Embryonic facial prominence (tissue), 1 donor: ENCODE measurements around the gene CLINT1.

Experiments
- DNase-seq: peaks from one replicate; pipeline ENCODE4 v3.0.0-alpha.2; 2016; ENCODE audit errors: extremely low spot score

Gene CLINT1

GRCh38 chr5:157758706-157759105 is 100.2 kb downstream of the CLINT1 start:
- DNase-seq = no peak

- no peak for DNase-seq
Observed at GRCh38 chr5:157756122-157756521, 102.8 kb downstream of the CLINT1 start.

- no peak for DNase-seq
Observed at GRCh38 chr5:157750320-157750719, 108.6 kb downstream of the CLINT1 start.

GRCh38 chr5:157749462-157749799 is 109.5 kb downstream of the CLINT1 start:
- DNase-seq = no peak

GRCh38 chr5:157748760-157749461 is 110.0 kb downstream of the CLINT1 start:
- DNase-seq = no peak

GRCh38 chr5:157747766-157748700 is 110.9 kb downstream of the CLINT1 start:
- DNase-seq = no peak

- DNase-seq = no peak
Observed at GRCh38 chr5:157747173-157747740, 111.7 kb downstream of the CLINT1 start.

- DNase-seq = no peak
Observed at GRCh38 chr5:157745041-157745456, 113.9 kb downstream of the CLINT1 start.

GRCh38 chr5:157744051-157745011 is 114.6 kb downstream of the CLINT1 start:
- no peak for DNase-seq

- peak; percentile 81 for DNase-seq
Observed at GRCh38 chr5:157743163-157744050, 115.5 kb downstream of the CLINT1 start, which contains the start of gene LSM11. LSM11 (plus strand) TSS chr5:157743712; CDS start chr5:157743751, 39 bp downstream.

- DNase-seq = no peak
Observed at GRCh38 chr5:157741131-157741530, 117.8 kb downstream of the CLINT1 start.

- DNase-seq = no peak
Observed at GRCh38 chr5:157740229-157740610, 118.7 kb downstream of the CLINT1 start.

- no peak for DNase-seq
Observed at GRCh38 chr5:157739388-157740228, 119.3 kb downstream of the CLINT1 start.

- no peak for DNase-seq
Observed at GRCh38 chr5:157735991-157736390, 123.0 kb downstream of the CLINT1 start.
